Uterus (tissue), 2 donors: ENCODE data around the gene MFAP4.

Source experiments
- CTCF ChIP-seq, 4 experiments: fragments of 200-600 bp in 2 of 4; fragments of 450-650 bp in 2 of 4; sonication (generic) in 2 of 4; IDR thresholded peaks; one replicate each; pipeline ENCODE4 v1.5.1; 2016 to 2019; ENCODE audit warnings: antibody characterized with exemption in 4 of 4, mild to moderate bottlenecking in 2 of 4, moderate library complexity in 1 of 4
- POLR2A ChIP-seq, 2 donors: fragments of 450-650 bp; IDR thresholded peaks; one replicate each; pipeline ENCODE4 v1.6.1; 2016; ENCODE audit warnings: antibody characterized with exemption in 2 of 2, mild to moderate bottlenecking in 1 of 2, moderate library complexity in 1 of 2

GRCh38 chr17:19379361-19380065 is 7.5 kb downstream of the MFAP4 start:
- TF ChIP-seq CTCF (IDR thresholded peaks at IDR 0.05) (no peak), POLR2A (IDR thresholded peaks at IDR 0.05) (no peak)
